Spinal cord (tissue), 10 donors: ENCODE data around the gene CETN1. TPM values are rescaled to one million over a fixed set of nuclear protein-coding genes. Genes with fewer than 3 reads are reported as not detected.

Experiments used
- DNase-seq, 6 donors: peaks; one replicate each; pipeline versions ENCODE4 v3.0.0 to v3.0.0-alpha.2; 2013 to 2015; ENCODE audit warnings: low spot score in 6 of 6, low read depth in 4 of 6
- H3K27ac ChIP-seq: one replicate; pipeline ENCODE4 v1.5.1; 2013; ENCODE audit warnings: low read depth, low read length, control low read depth
- H3K27me3 ChIP-seq: one replicate; pipeline ENCODE4 v1.6.1; 2013; ENCODE audit warnings: low read length; ENCODE audit not compliant: control insufficient read depth, insufficient read depth
- H3K36me3 ChIP-seq: one replicate; pipeline ENCODE4 v1.6.1; 2013; ENCODE audit warnings: low read length; ENCODE audit not compliant: control insufficient read depth, insufficient read depth
- H3K4me1 ChIP-seq: one replicate; pipeline ENCODE4 v1.6.1; 2013; ENCODE audit warnings: low read length; ENCODE audit not compliant: control insufficient read depth, insufficient read depth
- H3K4me3 ChIP-seq: one replicate; pipeline ENCODE4 v1.5.1; 2013; ENCODE audit warnings: low read depth, low read length, control low read depth
- H3K9me3 ChIP-seq: one replicate; pipeline ENCODE4 v1.6.1; 2013; ENCODE audit warnings: low read length; ENCODE audit not compliant: control insufficient read depth, insufficient read depth
- WGBS: methylation state at CpG from one replicate; pipeline ENCODE4 v1.1.5; 2013; ENCODE audit warnings: missing lambda C conversion rate; ENCODE audit not compliant: insufficient coverage; 5-methylcytosine and 5-hydroxymethylcytosine counted together
- polyA plus RNA-seq, 2 donors: library from polyadenylated mRNA; unstranded; fragments of 120-200 nt; gene quantifications; one replicate each; pipeline ENCODE4 v1.2.1, GENCODE V29; 2013; ENCODE audit not compliant: insufficient read length in 2 of 2
- total RNA-seq, 2 donors: library from RNA; depleted of rRNA in 1 of 2; stranded (reverse); fragments of 120-200 nt in 1 of 2; fragments of >200 nt in 1 of 2; gene quantifications; one replicate each; pipeline versions ENCODE4 v1.2.3 to v1.2.4, GENCODE V29; 2013 to 2014
- donor health status: healthy.

The CETN1 gene
- total and polyA plus RNA-seq, 4 donors = not detected

DNA sequence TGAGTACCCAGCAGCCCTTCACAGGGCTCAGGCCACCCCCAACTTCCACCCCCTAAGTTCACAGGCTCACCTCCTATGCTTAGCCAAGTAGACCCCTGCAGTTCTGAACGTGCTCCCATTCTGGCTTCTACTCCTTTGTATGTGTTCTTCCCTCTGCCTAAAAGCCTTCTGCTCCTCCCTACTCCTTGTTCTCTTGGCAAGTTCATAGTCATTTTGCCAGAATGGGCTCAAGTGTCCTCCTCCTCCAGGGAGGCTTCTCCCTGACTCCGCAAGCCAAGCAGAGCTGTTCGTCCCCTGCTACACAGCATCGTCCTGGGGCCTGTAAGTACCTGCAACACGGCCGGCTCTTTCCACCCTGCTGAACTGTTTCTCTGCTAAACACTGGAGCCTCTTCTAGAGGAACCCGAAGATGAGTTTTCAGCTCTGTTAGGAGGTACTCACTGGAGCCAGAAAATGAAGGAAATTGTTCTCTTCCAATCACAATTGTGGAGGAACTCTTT lies 14.6 kb upstream of the CETN1 start:
- 84% methylated on average over 4 of the region's 7 CpGs for WGBS
- DNase-seq = no peak
- no peaks in the 10 kb centered on the region for H3K36me3 ChIP-seq
- no peaks in the 10 kb centered on the region for H3K4me1 ChIP-seq
- no peaks in the 10 kb centered on the region for H3K9me3 ChIP-seq
- H3K27ac ChIP-seq = no peak overlapping the region
- H3K4me3 ChIP-seq = no peak overlapping the region
- H3K27me3 ChIP-seq = no peaks in the 10 kb centered on the region

DNA sequence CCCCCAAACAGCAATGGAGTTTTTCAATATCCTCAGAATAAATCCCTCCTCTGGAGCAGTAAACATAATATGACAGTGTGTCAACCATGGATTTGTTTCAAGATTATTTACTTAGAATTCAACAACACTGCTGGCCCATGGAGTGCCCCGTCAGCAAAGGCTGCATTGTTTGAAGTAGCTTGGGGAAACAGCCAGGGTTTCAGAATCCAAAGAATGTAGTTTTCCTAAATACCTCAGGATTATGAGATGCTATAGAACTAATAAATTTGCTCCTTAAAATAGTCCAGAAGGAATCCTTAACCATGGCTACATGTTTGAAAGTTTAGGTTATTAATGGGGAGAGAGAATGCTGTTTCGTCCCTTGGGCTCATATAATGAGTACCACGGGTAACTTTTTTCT lies 13.1 kb upstream of the CETN1 start:
- no peak overlapping the region for H3K27ac ChIP-seq
- H3K9me3 ChIP-seq = no peaks in the 10 kb centered on the region
- peak in 1 of 6 donors; percentile 9 for DNase-seq
- H3K27me3 ChIP-seq = no peaks in the 10 kb centered on the region
- no peak overlapping the region for H3K4me3 ChIP-seq
- no peaks in the 10 kb centered on the region for H3K4me1 ChIP-seq
- WGBS = no CpG with 5 or more reads among the region's 3 CpGs
- no peaks in the 10 kb centered on the region for H3K36me3 ChIP-seq

DNA sequence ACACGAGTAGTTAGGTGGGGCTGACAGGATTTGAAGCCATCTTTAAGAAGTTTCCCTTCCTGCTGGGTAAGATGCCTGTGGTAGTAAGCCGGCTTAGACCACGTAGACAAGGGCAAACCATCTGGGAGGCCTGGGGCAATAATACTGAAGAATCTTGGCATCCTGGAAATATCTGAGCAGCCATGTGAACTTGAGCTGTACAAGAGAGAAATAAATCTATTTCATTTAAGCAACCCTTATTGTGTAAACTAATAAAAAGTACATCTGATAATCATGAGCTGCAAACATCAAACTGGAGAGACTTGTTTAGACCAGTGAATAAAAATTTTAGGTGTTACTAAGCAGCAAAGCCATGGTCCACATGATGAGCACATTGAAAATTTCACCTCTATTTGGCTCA lies 11.4 kb upstream of the CETN1 start:
- WGBS = 94% methylated on average over 3 of the region's 3 CpGs
- no peaks in the 10 kb centered on the region for H3K9me3 ChIP-seq
- H3K27ac ChIP-seq = no peak overlapping the region
- H3K4me1 ChIP-seq = no peaks in the 10 kb centered on the region
- DNase-seq = no peak
- no peaks in the 10 kb centered on the region for H3K36me3 ChIP-seq
- H3K27me3 ChIP-seq = no peaks in the 10 kb centered on the region
- H3K4me3 ChIP-seq = no peak overlapping the region

DNA sequence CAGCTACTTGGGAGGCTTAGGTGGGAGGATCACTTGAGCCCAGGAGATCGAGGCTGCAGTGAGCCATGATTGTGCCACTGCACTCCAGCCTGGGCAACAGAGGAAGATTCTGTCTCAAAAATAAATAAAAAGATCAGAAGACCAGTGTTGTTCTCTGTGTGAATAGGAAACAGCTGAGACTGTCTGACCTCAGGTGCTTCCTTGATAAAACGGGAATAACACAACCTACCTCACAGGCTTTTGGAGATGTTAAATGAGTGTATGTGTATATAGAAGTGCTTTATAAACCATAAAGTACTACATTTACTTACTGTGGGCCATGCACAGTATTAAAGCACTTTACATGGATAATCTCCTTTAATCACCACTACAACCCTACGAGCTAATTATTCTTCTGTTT lies 9.9 kb upstream of the CETN1 start:
- DNase-seq = no peak
- Histone ChIP-seq H3K4me1 (no peaks in the 10 kb centered on the region), H3K4me3 (no peak overlapping the region), H3K27me3 (no peaks in the 10 kb centered on the region), H3K27ac (no peak overlapping the region), H3K9me3 (no peaks in the 10 kb centered on the region), H3K36me3 (no peaks in the 10 kb centered on the region)
- 86% methylated on average over 1 of the region's 3 CpGs for WGBS

DNA sequence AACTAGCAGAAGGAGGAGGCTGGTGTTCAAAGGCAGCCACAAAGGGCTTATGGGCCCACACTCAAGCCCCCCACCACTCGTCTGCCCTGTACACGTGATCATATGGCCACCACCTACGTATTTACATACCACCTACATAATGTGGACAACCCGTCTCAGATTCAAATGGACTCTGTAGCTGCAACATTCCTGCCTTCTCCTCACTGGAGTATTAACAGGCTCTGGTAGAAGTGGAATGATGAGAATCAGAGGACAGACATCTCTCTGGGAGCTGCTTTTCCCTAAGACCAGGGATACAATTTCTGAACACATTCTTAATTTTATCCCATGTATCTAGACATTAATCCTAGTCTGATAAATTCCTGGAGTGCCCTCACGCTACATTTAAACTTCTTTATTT lies 9.5 kb upstream of the CETN1 start:
- Histone ChIP-seq H3K4me3 (no peak overlapping the region), H3K4me1 (no peaks in the 10 kb centered on the region), H3K27ac (no peak overlapping the region), H3K27me3 (no peaks in the 10 kb centered on the region), H3K36me3 (no peaks in the 10 kb centered on the region), H3K9me3 (no peaks in the 10 kb centered on the region)
- WGBS = 57% methylated on average over 4 of the region's 5 CpGs
- DNase-seq = no peak

DNA sequence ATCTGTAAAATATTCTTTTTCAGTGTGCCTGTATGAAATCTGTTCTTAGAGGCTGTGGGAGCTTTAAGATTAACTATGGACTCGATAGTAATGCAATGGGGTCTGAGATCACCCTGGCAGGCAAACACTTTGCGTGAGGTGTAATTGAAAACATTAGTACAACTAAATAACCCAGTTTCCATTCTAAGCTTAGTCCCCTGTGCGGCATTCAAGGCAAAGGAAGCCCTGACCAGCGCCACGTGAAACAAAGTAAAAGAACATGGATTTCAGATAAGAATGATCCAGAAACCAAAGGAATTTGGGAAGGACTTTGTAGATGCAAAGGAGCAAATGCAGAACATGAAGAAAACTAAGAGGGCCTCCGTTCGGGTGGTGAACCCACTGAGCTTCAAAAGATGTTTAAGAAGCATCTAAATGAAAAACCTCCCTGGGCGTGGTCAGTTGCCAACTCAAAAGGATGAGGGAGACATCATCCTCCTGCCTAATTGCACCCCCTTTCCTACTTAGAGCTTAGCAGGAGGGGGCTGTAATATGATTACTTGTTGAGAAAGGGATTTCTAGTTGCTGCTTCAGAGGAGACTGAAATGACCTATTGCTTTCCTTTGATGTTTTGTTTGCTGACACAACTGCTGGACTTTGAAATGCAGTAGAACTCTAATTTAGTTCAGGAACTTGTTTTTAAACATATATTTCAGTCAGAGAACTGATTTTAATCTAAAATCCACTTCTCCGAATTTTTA lies 7.9 kb upstream of the CETN1 start:
- WGBS = 65% methylated on average over 4 of the region's 9 CpGs
- Histone ChIP-seq H3K27ac (peak overlapping the region; percentile 64), H3K36me3 (no peaks in the 10 kb centered on the region), H3K9me3 (no peaks in the 10 kb centered on the region), H3K4me3 (no peak overlapping the region), H3K27me3 (no peaks in the 10 kb centered on the region), H3K4me1 (peaks cover 4% of the 10 kb centered on the region)
- DNase-seq = peak in 1 of 6 donors; percentile 17

DNA sequence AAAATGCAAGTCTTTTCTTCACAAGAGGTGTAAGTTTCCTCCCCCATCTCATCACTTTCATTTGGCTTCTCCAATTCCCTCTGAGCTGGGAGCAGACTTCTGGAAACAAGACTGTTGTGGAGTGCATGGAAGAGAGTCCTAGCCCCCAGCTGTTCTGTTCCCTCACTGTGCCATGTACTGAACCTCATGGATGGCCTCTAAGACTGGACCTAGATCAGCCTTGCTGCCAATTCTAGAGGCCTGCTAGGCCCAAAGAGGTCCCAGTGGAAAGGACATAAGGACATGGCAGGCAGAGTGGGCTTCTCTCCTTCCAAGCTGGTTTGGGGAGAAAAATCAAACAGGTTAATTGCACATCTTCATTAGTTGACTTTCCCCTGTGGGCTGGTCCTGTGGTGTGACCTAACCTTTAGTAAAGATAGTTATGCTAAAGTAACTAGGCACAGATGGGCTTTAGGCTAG lies 7.3 kb upstream of the CETN1 start:
- H3K27ac ChIP-seq = peak overlapping the region; percentile 64
- H3K36me3 ChIP-seq = no peaks in the 10 kb centered on the region

DNA sequence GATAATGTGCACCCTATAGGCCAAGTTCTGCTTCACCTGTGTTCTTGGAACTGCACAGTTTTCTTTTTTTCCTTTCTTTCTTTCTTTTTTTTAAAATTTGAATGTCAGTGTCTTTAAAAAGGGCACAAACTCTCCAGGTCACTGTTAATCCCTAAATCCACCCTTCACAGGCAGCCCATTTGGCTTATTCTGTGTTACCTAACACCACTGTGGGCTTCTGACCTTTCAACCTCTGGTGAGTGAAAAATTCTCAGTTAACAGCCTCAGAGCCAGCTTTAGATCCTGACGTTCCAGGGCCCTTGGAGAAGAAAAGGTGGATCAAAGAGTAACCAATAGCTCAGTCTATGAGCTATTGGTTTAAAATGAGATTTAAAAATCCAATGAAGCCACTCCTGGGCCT lies 6.8 kb upstream of the CETN1 start:
- DNase-seq = peak in 1 of 6 donors; percentile 8
- WGBS = no CpG with 5 or more reads among the region's 1 CpG
- Histone ChIP-seq H3K27ac (no peak overlapping the region), H3K36me3 (no peaks in the 10 kb centered on the region), H3K9me3 (no peaks in the 10 kb centered on the region), H3K4me1 (peaks cover 4% of the 10 kb centered on the region), H3K27me3 (no peaks in the 10 kb centered on the region), H3K4me3 (no peak overlapping the region)

More for the DNA sequence above, 7.3 kb upstream of the CETN1 start:
- no peaks in the 10 kb centered on the region for H3K9me3 ChIP-seq
- no peak for DNase-seq
- H3K4me3 ChIP-seq = no peak overlapping the region
- peaks cover 4% of the 10 kb centered on the region for H3K4me1 ChIP-seq
- H3K27me3 ChIP-seq = no peaks in the 10 kb centered on the region

DNA sequence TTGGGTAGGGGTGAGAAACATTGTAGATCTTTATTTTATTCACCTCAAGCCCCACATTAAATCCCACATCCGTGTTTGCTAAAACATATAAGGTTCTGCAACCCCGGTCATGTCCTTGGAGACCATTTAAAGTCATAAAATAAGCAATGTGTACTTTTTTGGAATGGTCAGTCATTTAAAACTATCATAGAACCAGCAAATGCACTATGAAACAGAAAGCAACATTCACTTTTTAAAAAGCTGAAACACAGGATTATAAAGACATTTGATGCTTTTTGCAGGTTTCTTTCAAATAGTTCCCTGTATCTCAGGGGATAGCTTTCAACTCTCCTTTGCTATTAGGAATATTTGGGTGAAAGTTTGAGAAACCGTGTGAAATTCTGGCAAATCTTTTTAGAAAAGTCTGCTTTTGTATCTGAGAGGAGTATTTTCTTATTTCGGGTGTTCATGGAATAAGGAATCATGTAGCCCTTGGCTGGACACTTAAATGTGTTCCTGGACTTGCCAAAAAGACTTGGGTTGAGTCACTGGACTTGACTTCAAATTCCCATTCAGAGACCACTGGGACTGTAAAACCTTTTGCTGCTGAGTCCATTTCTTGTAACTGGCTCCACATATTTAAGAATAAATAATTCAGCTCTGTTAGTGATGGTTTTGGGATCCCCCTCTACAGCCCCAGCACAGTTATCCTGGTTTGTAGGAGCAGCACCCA lies 5.9 kb upstream of the CETN1 start:
- peak in 1 of 6 donors; percentile 23 for DNase-seq
- Histone ChIP-seq H3K4me1 (peaks cover 4% of the 10 kb centered on the region), H3K27ac (no peak overlapping the region), H3K9me3 (no peaks in the 10 kb centered on the region), H3K36me3 (no peaks in the 10 kb centered on the region), H3K27me3 (no peaks in the 10 kb centered on the region), H3K4me3 (no peak overlapping the region)
- 71% methylated on average over 1 of the region's 4 CpGs for WGBS
